ENCODE results near the gene CTSK.

GRCh38 chr1:150805899-150806298 lies 2.2 kb downstream of the CTSK start:
- no peak for TF ChIP-seq CTCF (IDR thresholded peaks at IDR 0.05)
- TF ChIP-seq POLR2A (IDR thresholded peaks at IDR 0.05; ENCODE audit: low read depth), result no peak

Measured in esophagus muscularis mucosa (tissue), 3 donors.